ENCODE results near the gene ADAMTS9. TPM values are rescaled to one million over a fixed set of nuclear protein-coding genes. Genes with fewer than 3 reads are reported as not detected.

ADAMTS9 gene
- total and polyA plus RNA-seq, 2 experiments from 2014 or later: 0.31 to 0.81 TPM

DNA sequence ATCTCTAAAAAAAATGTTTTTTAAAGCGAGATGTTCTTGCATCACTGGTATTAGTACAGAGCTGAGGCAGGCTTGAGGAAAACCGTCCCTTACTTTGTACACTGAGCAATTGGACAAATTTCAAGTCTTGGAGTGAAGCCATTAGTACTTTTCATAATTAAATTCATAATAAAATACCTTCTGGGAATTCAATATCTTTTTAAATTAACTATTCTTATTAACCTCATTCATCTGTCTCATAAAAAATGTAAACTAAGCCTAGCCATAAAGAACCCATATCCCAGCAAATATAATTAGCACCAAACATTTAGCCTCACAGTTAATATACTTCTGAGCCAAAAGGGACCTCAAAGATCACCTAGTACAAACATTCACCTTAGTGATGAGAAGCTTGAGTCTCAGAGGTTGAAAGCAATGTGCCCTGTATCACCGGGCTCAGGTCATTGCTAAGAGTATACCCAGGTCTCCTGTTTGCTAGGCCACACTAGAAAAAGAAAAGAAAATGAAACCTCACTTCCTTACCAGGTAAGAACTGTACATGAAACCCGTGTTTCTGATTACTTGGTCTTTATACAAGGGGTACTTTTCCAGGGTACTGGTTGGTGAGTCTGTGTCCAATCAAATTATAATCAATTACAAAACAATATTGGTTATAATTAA is 192.5 kb downstream of the ADAMTS9 start:
- ATAC-seq: no peak
- Histone ChIP-seq H3K9me2 (ENCODE audit: insufficient read depth) (no peaks in the 10 kb centered on the region), H3K27me3 (ENCODE audit: insufficient read depth) (peaks cover 5% of the 10 kb centered on the region; the same call in 1 of the 2 replicates), H3F3A (replicated peaks; ENCODE audit: low read depth) (no peaks in the 10 kb centered on the region), H3K27ac (ENCODE audit: low read depth) (no peak overlapping the region), H4K20me1 (replicated peaks; ENCODE audit: insufficient read depth) (no peaks in the 10 kb centered on the region), H3K4me2 (no peak overlapping the region), H3K79me2 (replicated peaks; ENCODE audit: insufficient read depth) (no peaks in the 10 kb centered on the region), H2AFZ (no peak overlapping the region), H3K4me3 (no peak overlapping the region), H3K4me1 (ENCODE audit: insufficient read depth) (peaks cover 18% of the 10 kb centered on the region), H3K36me3 (ENCODE audit: insufficient read depth) (no peaks in the 10 kb centered on the region)
- Mint-ChIP-seq H3K9me3 (no peaks in the 10 kb centered on the region), H3K4me3 (no peak overlapping the region), H3K36me3 (ENCODE audit: low read depth) (no peaks in the 10 kb centered on the region), H3K27me3 (ENCODE audit: insufficient read depth, low read depth, poor library complexity) (peaks cover 6% of the 10 kb centered on the region), H3K4me1 (peaks cover 23% of the 10 kb centered on the region), H3K27ac (no peak overlapping the region)
- DNase-seq (ENCODE audit: low spot score): no peak
- no peak for TF ChIP-seq JUNB (IDR thresholded peaks at IDR 0.05; ENCODE audit: unreplicated experiment)
- TF ChIP-seq ZNF462 (CRISPR knock-in tag; IDR thresholded peaks at IDR 0.05): no peak

- Mint-ChIP-seq H3K36me3 (ENCODE audit: low read depth) (no peaks in the 10 kb centered on the region), H3K4me1 (peaks cover 30% of the 10 kb centered on the region), H3K9me3 (no peaks in the 10 kb centered on the region), H3K27ac (no peak overlapping the region), H3K4me3 (no peak overlapping the region), H3K27me3 (ENCODE audit: insufficient read depth, low read depth, poor library complexity) (peaks cover 11% of the 10 kb centered on the region)
- peaks cover 13% of the 10 kb centered on the region; the same call in 1 of the 2 replicates for H3K27me3 ChIP-seq (ENCODE audit: insufficient read depth)
- H3K4me2 ChIP-seq: no peak overlapping the region
- no peaks in the 10 kb centered on the region for H3K36me3 ChIP-seq (ENCODE audit: insufficient read depth)
- ATAC-seq (no peak), DNase-seq (ENCODE audit: low spot score) (no peak)
- no peaks in the 10 kb centered on the region for H3F3A ChIP-seq (replicated peaks; ENCODE audit: low read depth)
- no peaks in the 10 kb centered on the region for H4K20me1 ChIP-seq (replicated peaks; ENCODE audit: insufficient read depth)
- H3K79me2 ChIP-seq (replicated peaks; ENCODE audit: insufficient read depth): no peaks in the 10 kb centered on the region
- H3K27ac ChIP-seq (ENCODE audit: low read depth): no peak overlapping the region
- no peaks in the 10 kb centered on the region for H3K9me2 ChIP-seq (ENCODE audit: insufficient read depth)
- H3K4me3 ChIP-seq: no peak overlapping the region
- no peak overlapping the region for H2AFZ ChIP-seq
- peaks cover 26% of the 10 kb centered on the region for H3K4me1 ChIP-seq (ENCODE audit: insufficient read depth)
- TF ChIP-seq NANOG (IDR thresholded peaks at IDR 0.05; ENCODE audit: borderline replicate concordance) (no peak), ZNF114 (CRISPR knock-in tag; IDR thresholded peaks at IDR 0.05) (no peak), EZH2 (IDR thresholded peaks at IDR 0.05; ENCODE audit: low read depth, unreplicated experiment) (no peak), CREB1 (CRISPR knock-in tag; IDR thresholded peaks at IDR 0.05; ENCODE audit: low read depth) (no peak), JUNB (IDR thresholded peaks at IDR 0.05; ENCODE audit: unreplicated experiment) (no peak), ZNF462 (CRISPR knock-in tag; IDR thresholded peaks at IDR 0.05) (no peak)
Observed at GRCh38 chr3:64494526-64494925, 193.3 kb downstream of the ADAMTS9 start.
